T-cell (primary cell): ENCODE data around the gene FEZF2. TPM values are rescaled to one million over a fixed set of nuclear protein-coding genes. Genes with fewer than 3 reads are reported as not detected.
A peak's percentile ranks its signal among the peaks of the same experiment; 100 is the strongest.

Experiments
- ATAC-seq, 4 experiments: fragments of 200-7000 bp in 3 of 4; fragments of 150-1000 bp in 1 of 4; cut with Tn5 transposase; replicated peaks in 1 of 4; 1 replicate in 3 of 4; 2 replicates in 1 of 4; pipeline ENCODE4 v1.10.0; 2021; ENCODE audit warnings: moderate library complexity in 3 of 4, mild to moderate bottlenecking in 2 of 4, moderate number of reproducible peaks in 1 of 4
- CTCF ChIA-PET, 2 donors: fragments of 300-600 bp; sonication (Branson Sonifier 250); formaldehyde crosslinking; loops; one replicate each; lab custom pipeline; 2022; ENCODE audit warnings: antibody characterized with exemption in 2 of 2; lab: Charles Lee
- POLR2A ChIA-PET, 2 donors: fragments of 300-600 bp; sonication (Branson Sonifier 250); formaldehyde crosslinking; loops; one replicate each; lab custom pipeline; 2022; ENCODE audit warnings: antibody characterized with exemption in 2 of 2; lab: Charles Lee
- DNase-seq, 35 experiments: peaks; one replicate each; pipeline versions ENCODE4 v3.0.0 to v3.0.0-alpha.2; 2013 to 2023
- H3K27ac ChIP-seq: one replicate; pipeline ENCODE4 v1.5.1; 2013; ENCODE audit warnings: low read length
- H3K27me3 ChIP-seq, 2 experiments: replicated peaks in 1 of 2; 1 replicate in 1 of 2; 2 replicates in 1 of 2; pipeline versions ENCODE4 v1.6.1 to v1.7.0; 2013; ENCODE audit warnings: low read length in 1 of 2, mixed read lengths in 1 of 2; ENCODE audit not compliant: control insufficient read depth in 2 of 2, insufficient read depth in 2 of 2; ENCODE audit errors: extremely low read depth in 1 of 2
- H3K36me3 ChIP-seq, 2 donors: 1 replicate in 1 of 2; 2 replicates in 1 of 2; pipeline versions ENCODE4 v1.6.1 to v1.7.0; 2013; ENCODE audit warnings: low read length in 1 of 2; ENCODE audit not compliant: control insufficient read depth in 2 of 2, insufficient read depth in 1 of 2; ENCODE audit errors: extremely low read depth in 1 of 2
- H3K4me1 ChIP-seq, 2 experiments: 1 replicate in 1 of 2; 2 replicates in 1 of 2; pipeline versions ENCODE4 v1.6.1 to v1.7.0; 2013; ENCODE audit warnings: low read length in 2 of 2, mixed read lengths in 1 of 2; ENCODE audit not compliant: insufficient read depth in 2 of 2, control insufficient read depth in 1 of 2; ENCODE audit errors: extremely low read depth in 1 of 2
- H3K4me3 ChIP-seq, 2 donors: 1 replicate in 1 of 2; 2 replicates in 1 of 2; pipeline versions ENCODE4 v1.5.1 to v1.7.0; 2013; ENCODE audit warnings: mild to moderate bottlenecking in 2 of 2, low read length in 1 of 2, moderate library complexity in 1 of 2; ENCODE audit not compliant: control insufficient read depth in 1 of 2; ENCODE audit errors: extremely low read depth in 1 of 2
- H3K9me3 ChIP-seq: 2 replicates; pipeline ENCODE4 v1.7.0; 2013
- H3K27ac Mint-ChIP-seq, 2 donors: one replicate each; pipeline ENCODE4 v1.8.0; 2020 to 2021; ENCODE audit warnings: mild to moderate bottlenecking in 2 of 2, mixed read lengths in 2 of 2
- H3K27me3 Mint-ChIP-seq, 2 donors: one replicate each; pipeline ENCODE4 v1.8.0; 2021 to 2022; ENCODE audit warnings: mixed read lengths in 2 of 2
- H3K36me3 Mint-ChIP-seq: one replicate; pipeline ENCODE4 v1.8.0; 2021; ENCODE audit warnings: mixed read lengths
- H3K4me1 Mint-ChIP-seq, 3 donors: one replicate each; pipeline ENCODE4 v1.8.0; 2020 to 2022; ENCODE audit warnings: mixed read lengths in 3 of 3, mild to moderate bottlenecking in 1 of 3
- H3K4me3 Mint-ChIP-seq, 3 donors: one replicate each; pipeline ENCODE4 v1.8.0; 2020 to 2022; ENCODE audit warnings: mild to moderate bottlenecking in 3 of 3, mixed read lengths in 3 of 3, moderate library complexity in 3 of 3
- H3K9me3 Mint-ChIP-seq, 3 donors: one replicate each; pipeline ENCODE4 v1.8.0; 2020 to 2022; ENCODE audit warnings: mixed read lengths in 3 of 3
- WGBS: methylation state at CpG from one replicate; pipeline ENCODE4 v1.1.5; 2013; ENCODE audit warnings: missing lambda C conversion rate; ENCODE audit not compliant: insufficient coverage; 5-methylcytosine and 5-hydroxymethylcytosine counted together
- total RNA-seq, 35 experiments: library from RNA in 6 of 35; stranded (reverse) in 6 of 35; fragments of 120-200 nt in 1 of 35; gene quantifications; one replicate each; pipeline versions ENCODE4 v1.2.1 to v1.2.4 and lab custom pipeline; 2013 to 2026

FEZF2 gene
- total RNA-seq, 5 donors from 2014 or later (not counting 1 experiment from before 2014, with no cell fraction given), result not detected

DNA sequence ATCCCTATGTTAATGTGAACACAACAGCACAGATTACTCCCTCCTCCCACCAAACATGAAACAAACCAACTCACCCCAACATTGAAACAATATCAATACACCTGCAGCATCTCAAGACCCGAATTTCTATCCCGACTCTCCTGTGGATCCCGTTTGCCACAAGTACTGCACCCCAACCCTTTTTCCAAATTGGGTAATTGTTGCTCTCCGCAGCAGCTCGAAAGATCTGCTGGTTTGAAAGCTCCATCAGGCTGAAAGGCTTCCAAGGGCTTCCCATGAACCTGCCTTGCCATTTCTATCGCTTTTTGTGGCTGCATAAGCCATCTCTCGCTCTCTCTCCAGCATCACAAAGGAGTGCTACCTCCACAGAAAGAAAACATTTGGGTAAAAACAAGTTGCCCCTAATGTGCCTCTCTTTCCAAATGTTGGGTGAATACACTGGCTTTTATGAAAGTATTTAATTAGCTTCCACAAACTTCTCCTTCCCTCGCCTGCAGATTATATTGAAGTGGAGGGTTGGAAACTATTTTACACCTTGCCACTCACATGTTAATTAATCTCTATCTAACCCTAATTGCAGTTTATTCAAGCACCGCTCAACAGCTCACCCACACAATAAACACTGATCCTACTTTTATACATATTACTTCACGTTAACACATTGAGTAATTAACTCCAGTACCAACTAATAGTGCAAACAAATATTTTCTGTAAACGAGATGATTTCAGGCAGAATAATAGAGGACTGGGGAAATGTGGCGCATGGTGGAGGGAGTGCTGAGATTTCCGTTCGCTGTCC lies 2.5 kb upstream of the FEZF2 start:
- DNase-seq (no peak), ATAC-seq (no peak)
- H3K4me3 Mint-ChIP-seq, result no peak overlapping the region
- no peak overlapping the region for H3K27ac Mint-ChIP-seq
- Histone ChIP-seq H3K27me3 (peaks cover 21 to 60% of the 10 kb centered on the region in 2 experiments), H3K4me3 (no peak overlapping the region), H3K4me1 (no peaks in the 10 kb centered on the region), H3K9me3 (no peaks in the 10 kb centered on the region), H3K36me3 (no peaks in the 10 kb centered on the region), H3K27ac (no peak overlapping the region)
- H3K36me3 Mint-ChIP-seq, result no peaks in the 10 kb centered on the region
- POLR2A ChIA-PET, result no interaction called here
- peaks cover 59 to 70% of the 10 kb centered on the region in 2 donors for H3K27me3 Mint-ChIP-seq
- CTCF ChIA-PET, result no interaction called here
- H3K4me1 Mint-ChIP-seq, result peaks cover 3 to 12% (median 7%) of the 10 kb centered on the region in 3 donors
- 6% methylated on average over 6 of the region's 14 CpGs for WGBS
- H3K9me3 Mint-ChIP-seq, result no peaks in the 10 kb centered on the region

DNA sequence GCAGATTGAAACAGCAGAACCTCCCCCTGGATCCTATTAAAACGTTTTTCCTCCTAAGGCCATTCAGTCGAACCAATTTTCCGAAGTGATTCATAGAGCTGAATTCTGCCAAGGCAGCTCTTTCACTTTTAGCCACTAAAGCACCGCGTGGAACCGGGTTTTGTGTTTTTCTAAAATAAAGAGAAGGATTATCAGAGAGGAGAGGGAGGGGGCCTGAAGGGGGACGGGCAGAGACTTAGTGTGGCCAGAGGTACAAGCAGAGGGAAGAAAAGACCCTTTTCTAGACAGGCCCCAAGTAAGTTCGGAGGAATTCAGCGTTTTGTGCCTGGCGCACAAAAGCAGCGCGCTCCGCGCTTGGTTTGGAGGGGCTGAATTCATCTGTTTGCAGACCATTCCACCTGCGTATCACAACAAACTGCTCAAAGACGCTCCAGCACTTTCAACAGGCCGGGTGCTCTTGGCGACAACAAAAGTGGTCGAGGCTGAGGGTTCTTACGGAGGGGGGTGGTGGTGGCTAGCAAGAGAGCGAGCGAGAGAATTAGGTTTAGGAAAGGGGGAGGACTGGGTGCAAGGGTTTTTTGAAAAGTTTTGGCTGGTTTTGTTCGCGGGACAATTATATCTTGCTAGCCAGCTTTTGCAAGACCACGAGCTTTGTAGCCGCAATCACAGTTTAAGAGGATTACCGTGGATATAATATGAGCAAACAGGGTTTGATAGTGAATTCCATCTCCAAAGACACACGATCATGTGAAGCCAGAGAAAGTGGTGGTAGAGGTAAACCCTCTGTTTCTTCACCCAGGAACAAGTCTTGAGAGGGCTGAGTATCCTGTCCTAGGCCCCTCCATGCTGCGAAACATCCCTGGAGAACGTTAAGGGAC lies 1.2 kb upstream of the FEZF2 start:
- peaks cover 14 to 70% of the 10 kb centered on the region in 2 experiments for H3K27me3 ChIP-seq
- DNase-seq (no peak), ATAC-seq (no peak)
- no peaks in the 10 kb centered on the region for H3K9me3 ChIP-seq
- Mint-ChIP-seq H3K27ac (no peak overlapping the region), H3K27me3 (peaks cover 56 to 75% of the 10 kb centered on the region in 2 donors), H3K9me3 (no peaks in the 10 kb centered on the region), H3K4me1 (peaks cover 3 to 17% (median 7%) of the 10 kb centered on the region in 3 donors), H3K36me3 (no peaks in the 10 kb centered on the region), H3K4me3 (peak overlapping the region in 1 of 3 donors; percentile 45)
- no peak overlapping the region for H3K27ac ChIP-seq
- 14% methylated on average over 13 of the region's 30 CpGs for WGBS
- POLR2A ChIA-PET, result no interaction called here
- CTCF ChIA-PET, result no interaction called here
- H3K4me1 ChIP-seq, result no peaks in the 10 kb centered on the region
- no peaks in the 10 kb centered on the region for H3K36me3 ChIP-seq
- no peak overlapping the region for H3K4me3 ChIP-seq

DNA sequence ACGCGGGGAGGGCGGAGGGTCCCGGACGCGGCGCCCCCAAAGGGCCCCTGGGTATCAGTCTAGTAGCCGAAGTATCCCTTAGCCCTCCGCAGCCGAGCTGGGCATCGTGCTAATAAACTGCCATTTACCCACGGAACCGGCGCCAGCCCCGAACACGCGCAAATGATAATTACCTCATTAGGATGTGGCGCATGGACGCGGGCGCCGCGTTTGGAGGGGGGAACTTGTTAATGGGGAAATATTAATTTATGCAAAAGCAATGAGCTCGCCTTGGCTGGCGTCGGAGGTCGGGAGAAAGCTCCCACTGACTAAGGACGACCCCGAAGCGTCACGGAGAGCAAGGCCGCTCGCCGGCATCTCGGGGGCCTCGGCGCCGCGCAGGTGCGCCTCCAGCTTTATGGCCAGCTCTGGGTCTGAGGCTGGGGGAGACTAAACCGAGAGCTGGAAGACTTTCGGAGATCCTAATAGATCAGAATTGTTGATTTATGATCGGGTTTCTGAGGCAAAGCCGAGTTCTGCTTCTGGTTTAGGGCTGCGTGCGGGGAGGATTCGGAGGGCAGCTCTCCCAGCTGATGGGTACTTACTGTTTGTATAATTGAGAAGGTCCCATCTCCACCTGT lies 474 bp upstream of the FEZF2 start:
- no peak overlapping the region for H3K27ac ChIP-seq
- no peak for ATAC-seq
- no peak overlapping the region for H3K4me3 ChIP-seq
- H3K36me3 ChIP-seq, result no peaks in the 10 kb centered on the region
- H3K4me1 ChIP-seq, result no peaks in the 10 kb centered on the region
- POLR2A ChIA-PET, result no interaction called here
- 6% methylated on average over 42 of the region's 47 CpGs for WGBS
- Mint-ChIP-seq H3K27me3 (peaks cover 53 to 75% of the 10 kb centered on the region in 2 donors), H3K27ac (no peak overlapping the region), H3K36me3 (no peaks in the 10 kb centered on the region), H3K4me3 (peak overlapping the region in 1 of 3 donors; percentile 45), H3K9me3 (no peaks in the 10 kb centered on the region), H3K4me1 (peaks cover 3 to 17% (median 7%) of the 10 kb centered on the region in 3 donors)
- H3K27me3 ChIP-seq, result peaks cover 11 to 73% of the 10 kb centered on the region in 2 experiments
- H3K9me3 ChIP-seq, result no peaks in the 10 kb centered on the region
- CTCF ChIA-PET, result no interaction called here
- DNase-seq, result no peak

DNA sequence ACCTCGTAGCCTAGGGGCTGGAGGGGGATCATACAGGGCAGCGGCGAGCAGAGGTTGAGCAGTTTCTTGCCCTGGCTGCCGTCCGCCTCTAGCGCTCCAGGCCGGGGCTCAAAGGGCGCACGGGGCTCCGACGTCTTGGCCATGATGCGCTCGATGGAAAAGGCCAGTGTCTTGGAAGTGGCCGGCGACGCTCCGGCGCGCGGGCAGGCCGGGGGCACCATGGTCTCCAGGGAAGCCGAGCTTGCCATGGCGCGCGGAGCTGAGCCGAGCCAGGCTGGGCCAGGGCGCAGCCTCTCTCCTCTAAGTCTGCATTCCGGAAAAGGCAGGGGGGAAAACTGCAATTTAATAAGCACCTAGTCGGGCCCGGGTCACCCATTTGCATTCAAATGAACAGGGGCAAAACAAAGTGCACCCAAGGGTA lies 719 bp downstream of the FEZF2 start:
- H3K4me1 ChIP-seq, result no peaks in the 10 kb centered on the region
- no peaks in the 10 kb centered on the region for H3K9me3 ChIP-seq
- DNase-seq (no peak), ATAC-seq (no peak)
- H3K4me3 Mint-ChIP-seq, result no peak overlapping the region
- ChIA-PET POLR2A (no interaction called here), CTCF (no interaction called here)
- H3K27me3 Mint-ChIP-seq, result peaks cover 59 to 81% of the 10 kb centered on the region in 2 donors
- no peak overlapping the region for H3K27ac Mint-ChIP-seq
- 9% methylated on average over 28 of the region's 30 CpGs for WGBS
- peaks cover 3 to 12% (median 7%) of the 10 kb centered on the region in 3 donors for H3K4me1 Mint-ChIP-seq
- no peaks in the 10 kb centered on the region for H3K36me3 ChIP-seq
- H3K4me3 ChIP-seq, result no peak overlapping the region
- H3K27ac ChIP-seq, result no peak overlapping the region
- H3K27me3 ChIP-seq, result peaks cover 10 to 74% of the 10 kb centered on the region in 2 experiments
- H3K36me3 Mint-ChIP-seq, result no peaks in the 10 kb centered on the region
- no peaks in the 10 kb centered on the region for H3K9me3 Mint-ChIP-seq

DNA sequence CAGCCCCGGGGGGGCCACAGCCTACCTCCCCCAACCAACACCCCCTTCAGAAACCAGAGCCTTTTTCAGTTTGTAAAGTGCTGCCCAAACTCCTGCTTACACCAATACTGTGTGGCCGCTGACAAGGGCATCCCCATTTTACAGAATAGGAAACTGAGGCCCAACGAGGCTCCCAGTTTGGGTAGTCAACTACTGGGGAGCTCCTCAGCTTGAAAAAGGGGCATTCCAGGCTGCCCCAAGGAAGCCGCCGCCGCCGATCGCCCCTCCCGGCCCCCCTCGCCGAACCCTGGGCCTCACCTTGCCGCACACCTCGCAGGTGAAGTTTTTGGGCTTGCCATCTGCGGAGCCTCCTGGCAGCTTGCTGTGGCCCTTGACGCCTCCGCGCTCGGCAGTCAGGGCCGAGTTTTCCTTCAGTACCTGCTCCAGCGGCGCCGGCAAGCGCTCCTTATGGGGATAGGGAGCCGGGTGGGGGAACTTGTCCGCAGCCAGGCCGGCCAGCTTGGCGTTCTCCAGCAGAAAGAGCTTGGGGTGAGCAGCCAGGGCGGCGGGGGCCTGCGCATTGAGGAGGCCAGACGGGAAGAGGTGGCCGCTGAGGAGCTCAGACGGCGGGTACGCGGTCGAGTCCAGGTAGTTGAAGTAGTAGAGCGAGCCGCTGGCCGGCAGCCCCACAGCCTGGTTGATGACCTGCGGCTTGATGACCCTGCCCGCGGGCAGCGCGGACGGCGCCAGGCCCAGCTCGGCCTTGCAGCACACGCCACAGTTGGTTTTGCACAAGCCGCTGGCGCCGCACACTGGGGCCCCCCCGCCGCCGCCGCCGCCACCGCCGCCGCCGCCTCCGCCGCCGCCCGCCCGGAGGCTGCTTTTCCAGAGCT lies 1.4 kb downstream of the FEZF2 start:
- H3K4me3 ChIP-seq, result no peak overlapping the region
- Mint-ChIP-seq H3K27ac (no peak overlapping the region), H3K9me3 (peaks cover 0 to 3% (median 0%) of the 10 kb centered on the region in 3 donors), H3K4me3 (no peak overlapping the region), H3K36me3 (no peaks in the 10 kb centered on the region), H3K4me1 (peaks cover 3 to 12% (median 7%) of the 10 kb centered on the region in 3 donors), H3K27me3 (peaks cover 65 to 82% of the 10 kb centered on the region in 2 donors)
- ChIA-PET POLR2A (no interaction called here), CTCF (no interaction called here)
- H3K9me3 ChIP-seq, result no peaks in the 10 kb centered on the region
- 6% methylated on average over 60 of the region's 66 CpGs for WGBS
- no peak for DNase-seq
- H3K27me3 ChIP-seq, result peaks cover 15 to 74% of the 10 kb centered on the region in 2 experiments
- H3K27ac ChIP-seq, result no peak overlapping the region
- no peaks in the 10 kb centered on the region for H3K4me1 ChIP-seq
- ATAC-seq, result no peak
- H3K36me3 ChIP-seq, result no peaks in the 10 kb centered on the region
